Renal cortical epithelial cell (primary cell): ENCODE results near the gene CAPN9. TPM values are rescaled to one million over a fixed set of nuclear protein-coding genes. Genes with fewer than 3 reads are reported as not detected.

ENCODE experiments used
- DNase-seq: peaks from one replicate; pipeline ENCODE4 v3.0.0-alpha.2; 2011; ENCODE audit warnings: low read depth
- total RNA-seq: library from RNA; depleted of rRNA; stranded (reverse); fragments of >200 nt; gene quantifications from 2 replicates; pipeline ENCODE4 v1.2.3, GENCODE V29; 2014

CAPN9 gene
- total RNA-seq, 1 donor from 2014 or later = 0.05 TPM

GRCh38 chr1:230797376-230797920, 50.3 kb downstream of the CAPN9 start:
- no peak for DNase-seq

DNA sequence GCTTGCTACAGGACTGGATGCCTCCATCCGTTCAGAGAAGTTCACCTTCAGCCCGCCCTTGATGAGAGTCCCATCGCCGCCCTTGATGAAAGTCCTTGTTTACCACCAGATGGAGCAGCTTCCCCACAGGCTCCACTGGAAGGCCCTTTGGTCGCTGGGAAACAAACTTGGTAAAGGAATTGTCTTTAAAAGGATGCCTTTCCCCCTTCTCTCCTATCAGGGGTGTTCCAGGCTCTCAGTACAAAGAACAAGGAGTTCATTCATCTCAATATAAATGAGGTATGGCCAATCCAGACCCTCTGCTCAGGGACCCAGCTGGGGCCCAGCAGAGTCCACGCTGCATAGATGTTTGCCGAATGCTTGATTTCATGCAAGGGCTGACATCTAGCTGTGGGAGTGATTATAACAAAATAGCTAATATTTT, 50.8 kb downstream of the CAPN9 start:
- peak; percentile 46 for DNase-seq

DNA sequence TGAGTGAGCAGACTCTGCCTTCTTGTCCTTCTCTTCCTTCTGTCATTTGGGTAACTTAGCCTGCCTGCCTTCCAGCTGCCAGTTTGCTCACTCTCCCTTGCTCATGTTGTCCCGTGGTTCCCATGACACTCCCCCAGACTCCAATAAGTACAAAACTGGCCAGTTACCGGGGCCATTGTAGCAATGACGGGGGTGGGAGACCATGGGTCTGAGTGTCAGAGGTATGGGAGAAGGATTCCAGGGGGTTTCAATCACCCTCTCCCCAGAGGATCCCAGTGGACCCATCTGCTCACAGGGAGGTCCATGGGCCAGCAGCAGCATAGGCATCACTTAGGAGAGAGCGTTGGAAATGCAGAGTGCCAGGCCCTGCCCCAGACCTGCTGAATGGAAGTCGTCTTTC, 51.3 kb downstream of the CAPN9 start:
- DNase-seq = no peak

DNA sequence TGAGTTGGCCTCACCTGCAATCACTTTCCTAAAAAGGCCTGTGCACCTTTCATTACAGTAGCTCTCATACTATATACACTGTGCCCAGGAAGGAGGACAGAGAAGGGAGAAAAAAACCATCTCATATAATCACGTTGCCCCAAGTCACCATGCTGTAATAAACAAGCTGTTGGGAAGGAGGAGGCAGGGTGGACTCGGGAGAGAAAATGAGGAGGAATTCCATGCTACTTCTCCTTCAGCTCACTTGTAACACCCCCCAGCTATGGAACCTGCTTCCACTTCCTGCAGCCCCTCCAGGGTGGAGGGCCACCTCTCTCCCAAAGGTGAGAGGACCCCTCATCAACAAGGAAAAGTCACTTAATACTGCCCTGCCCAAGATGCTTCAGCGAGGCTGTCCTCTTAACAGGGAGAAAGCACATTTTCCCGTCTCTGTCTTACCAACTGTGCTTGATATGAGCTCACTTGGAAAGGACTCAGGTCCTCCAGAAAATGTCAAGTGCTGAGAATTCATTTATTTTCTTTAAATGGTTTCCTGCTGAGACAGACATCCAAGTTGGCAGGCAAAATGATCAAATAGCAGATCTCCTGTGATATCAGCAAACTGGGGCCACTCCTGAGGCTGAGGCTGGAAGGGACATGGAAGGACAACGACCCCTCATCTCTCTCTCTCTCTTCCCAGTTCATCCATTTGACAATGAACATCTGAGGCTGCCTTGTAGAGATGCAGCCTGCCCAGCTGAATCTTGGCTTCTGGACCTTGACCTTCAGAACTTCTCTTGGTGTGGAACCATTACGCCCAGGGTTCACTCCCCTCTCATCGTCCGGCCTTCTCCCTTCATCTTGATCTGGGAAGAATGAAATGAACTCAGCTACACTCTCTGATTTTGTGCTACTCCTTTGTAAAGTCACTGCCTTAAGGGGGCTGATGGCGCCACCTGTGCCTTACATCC, 54.0 kb downstream of the CAPN9 start:
- DNase-seq = no peak

DNA sequence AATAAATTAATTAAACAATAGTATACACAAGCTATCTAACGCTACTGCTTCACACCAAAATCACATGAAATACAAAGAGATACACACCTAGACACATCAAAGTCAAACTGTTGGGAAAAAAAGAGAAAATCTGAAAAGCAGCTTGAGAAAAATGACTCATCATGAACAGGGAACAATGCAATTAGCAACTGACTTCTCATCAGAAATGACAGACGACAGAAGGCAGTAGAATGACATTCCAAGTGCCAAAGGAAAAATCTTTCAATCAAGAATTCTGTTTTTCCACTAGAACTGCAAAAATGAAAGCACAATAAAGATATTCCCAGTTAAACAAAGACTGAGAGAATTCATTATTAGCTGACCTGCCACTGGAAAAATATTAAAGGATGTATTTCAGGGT, 57.2 kb downstream of the CAPN9 start:
- no peak for DNase-seq

GRCh38 chr1:230806552-230806951, 59.4 kb downstream of the CAPN9 start:
- DNase-seq = no peak

GRCh38 chr1:230807029-230807428, 59.8 kb downstream of the CAPN9 start:
- no peak for DNase-seq

DNA sequence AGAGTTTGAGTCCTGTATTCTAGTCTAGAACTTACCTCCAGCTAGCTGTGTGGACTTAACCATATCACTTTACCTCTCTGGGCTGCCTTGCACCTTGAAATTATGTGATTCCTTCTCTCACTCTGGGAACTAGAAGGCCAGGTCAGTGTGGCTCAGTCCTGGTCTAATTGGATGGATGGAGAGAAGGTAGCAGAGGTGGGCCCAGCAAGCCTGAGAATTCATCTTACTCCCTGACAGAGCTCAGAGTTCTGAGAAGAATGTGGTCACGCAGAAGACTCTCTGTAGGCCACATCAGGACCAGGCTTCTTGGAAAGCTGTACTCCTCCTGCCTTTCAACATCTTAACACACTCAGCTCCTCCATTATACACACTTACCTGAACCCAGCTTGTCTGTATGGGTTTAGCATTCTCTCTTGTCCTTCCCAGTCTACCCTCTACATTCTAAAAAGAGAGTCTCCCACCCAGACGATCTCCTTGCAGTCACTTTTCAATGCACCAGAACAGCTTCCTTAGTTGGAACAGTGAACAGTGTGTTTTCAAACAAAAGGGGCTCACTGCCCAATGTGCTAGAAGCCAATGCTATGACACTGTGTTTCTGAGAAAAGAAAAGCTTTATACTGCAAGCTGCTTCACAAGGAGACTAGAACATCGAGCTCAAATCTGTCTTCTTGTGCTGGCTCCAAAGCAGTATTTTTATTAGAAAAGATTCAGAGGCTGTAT, 60.5 kb downstream of the CAPN9 start:
- DNase-seq = no peak

GRCh38 chr1:230808281-230808872, 61.2 kb downstream of the CAPN9 start:
- DNase-seq = no peak

GRCh38 chr1:230809256-230809990, 62.2 kb downstream of the CAPN9 start:
- DNase-seq = no peak

DNA sequence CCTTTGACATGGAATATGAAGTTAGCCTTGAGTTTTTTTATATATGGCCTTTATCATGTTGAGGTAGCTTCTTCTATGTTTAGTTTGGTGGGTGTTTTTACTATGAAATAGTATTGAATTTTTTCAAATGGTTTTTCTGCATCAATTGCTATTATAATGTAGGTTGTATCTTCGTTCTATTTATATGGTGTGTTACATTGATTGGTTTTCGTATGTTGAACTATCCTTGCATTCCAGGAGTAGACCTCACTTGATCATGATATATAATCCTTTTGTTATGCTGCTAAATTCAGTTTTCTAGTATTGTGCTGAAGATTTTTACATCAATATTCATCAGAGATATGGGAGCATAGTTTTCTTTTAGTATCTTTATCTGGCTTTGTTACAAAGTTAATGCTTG, 65.4 kb downstream of the CAPN9 start:
- DNase-seq = no peak

DNA sequence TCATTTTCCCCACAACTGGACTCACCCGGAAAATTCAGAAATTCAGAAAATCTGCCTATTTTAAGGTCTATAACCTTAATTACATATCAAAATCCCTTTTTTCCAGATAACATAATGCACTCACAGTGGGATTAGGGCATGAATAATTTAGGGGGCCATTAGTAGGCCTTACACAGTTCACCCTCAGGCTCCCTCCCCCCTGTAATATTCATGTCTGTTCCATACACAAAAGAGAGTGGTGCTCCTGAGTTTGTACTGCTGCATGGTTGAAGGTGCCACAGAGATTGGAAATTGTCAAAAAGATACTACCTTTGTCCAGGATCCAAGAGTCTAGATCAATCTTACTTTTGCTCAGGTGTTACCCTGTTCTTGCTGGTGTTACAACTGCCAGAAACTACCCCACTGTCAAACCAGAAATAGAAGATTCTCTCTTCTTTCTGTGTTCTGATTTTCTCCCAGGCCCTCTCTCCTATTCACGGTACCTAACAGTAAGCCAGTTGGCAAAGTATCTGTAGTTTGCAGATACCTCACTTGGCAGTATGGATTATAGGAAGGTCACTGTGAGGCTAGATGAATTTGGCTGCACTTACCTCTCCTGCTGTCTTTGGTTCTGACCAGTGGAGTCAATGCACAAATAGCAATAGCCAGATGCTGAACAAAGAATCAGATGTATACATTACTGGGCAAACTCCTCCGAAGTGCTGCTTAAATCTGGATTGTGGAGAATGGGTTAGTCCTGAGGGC, 67.9 kb downstream of the CAPN9 start:
- no peak for DNase-seq

DNA sequence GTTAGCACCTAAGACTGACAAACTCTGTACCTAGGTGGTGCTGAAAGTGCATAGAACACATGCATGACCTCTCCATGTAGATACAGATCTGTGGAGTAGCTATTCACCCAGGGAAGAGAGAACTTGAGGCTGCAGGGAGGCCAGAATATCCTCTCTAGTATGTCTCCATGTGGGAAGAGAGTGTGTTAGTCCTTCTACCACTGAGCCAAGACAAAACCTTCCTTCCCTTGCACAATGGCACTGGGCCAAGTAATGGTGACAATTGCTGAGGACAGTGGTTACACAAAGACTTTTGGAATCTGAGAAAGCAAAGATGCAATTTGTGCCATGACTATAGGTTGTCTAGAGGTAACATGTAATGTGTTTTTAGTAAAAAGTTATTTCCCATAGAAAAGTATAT, 68.8 kb downstream of the CAPN9 start:
- DNase-seq = no peak

- no peak for DNase-seq
Observed at GRCh38 chr1:230818367-230818766, 71.2 kb downstream of the CAPN9 start.

DNA sequence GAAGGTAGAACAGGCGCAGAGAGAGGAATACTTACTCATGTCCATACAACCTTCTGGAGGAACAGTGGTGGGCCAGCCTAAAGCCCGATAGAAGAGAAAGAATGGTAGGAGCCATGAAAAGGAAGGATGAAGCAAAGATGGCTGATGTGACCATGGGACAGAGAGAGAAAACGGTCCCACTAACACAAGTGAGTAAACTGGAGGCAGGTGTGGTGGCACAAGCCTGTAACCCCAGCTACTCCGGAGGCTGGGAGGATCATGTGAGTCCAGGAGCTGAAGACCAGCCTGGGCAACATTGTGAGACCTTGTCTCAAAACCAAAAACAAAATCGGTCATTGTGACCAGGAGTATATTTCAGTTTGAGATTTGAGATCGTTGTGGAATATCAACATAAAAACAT, 71.7 kb downstream of the CAPN9 start:
- DNase-seq = no peak

DNA sequence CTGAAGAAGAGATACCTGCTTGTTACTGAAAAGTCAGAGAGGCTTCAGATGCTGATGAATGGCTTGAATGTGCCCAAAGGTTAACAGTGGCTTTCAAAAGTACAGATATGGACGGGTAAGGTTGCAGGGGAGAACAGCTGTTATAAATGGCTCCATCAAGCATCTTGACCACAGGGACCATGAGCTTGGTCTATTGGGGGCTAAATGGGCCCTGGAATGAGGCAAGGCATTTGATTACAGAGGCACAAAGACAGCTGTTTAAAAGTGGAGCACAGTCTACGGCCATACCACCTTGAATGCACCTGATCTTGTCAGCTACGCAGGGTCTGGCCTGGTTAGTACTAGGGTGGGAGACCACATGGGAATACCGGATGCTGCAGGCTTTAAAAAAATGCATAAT, 72.8 kb downstream of the CAPN9 start:
- DNase-seq = no peak

- no peak for DNase-seq
Observed at GRCh38 chr1:230820568-230820967, 73.4 kb downstream of the CAPN9 start.

DNA sequence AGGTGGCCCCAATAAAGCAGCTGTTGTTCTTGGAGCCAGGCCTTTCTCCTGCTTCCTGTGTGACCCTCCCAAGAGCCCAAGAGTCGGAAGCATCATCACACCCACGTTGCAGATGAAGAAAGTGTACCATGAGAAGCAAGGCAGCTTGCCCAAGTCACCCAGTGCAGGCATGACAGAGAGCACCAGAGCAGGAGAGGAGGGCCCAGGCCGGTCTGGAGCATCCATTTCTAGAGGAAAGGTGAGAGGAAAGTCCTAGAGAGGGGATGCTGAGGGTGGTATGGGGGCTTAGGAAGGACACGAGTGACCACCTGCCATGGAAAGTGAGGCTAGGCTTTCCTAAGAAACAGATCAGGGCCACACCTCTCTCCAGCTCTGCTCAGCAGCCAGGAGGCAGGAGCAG, 74.2 kb downstream of the CAPN9 start:
- no peak for DNase-seq

GRCh38 chr1:230822092-230822581, 74.9 kb downstream of the CAPN9 start:
- DNase-seq = no peak

GRCh38 chr1:230823426-230823825, 76.2 kb downstream of the CAPN9 start:
- no peak for DNase-seq

GRCh38 chr1:230823931-230824381, 76.8 kb downstream of the CAPN9 start:
- no peak for DNase-seq
